NCI-H1417 (cell line): ENCODE data around the gene DEXI.
A peak's percentile ranks its signal among the peaks of the same experiment; 100 is the strongest.

Experiments
- DNase-seq, 3 experiments: peaks; one replicate each; lab custom pipeline; 2025; lab: John Stamatoyannopoulos, UW

DEXI gene

GRCh38 chr16:10941127-10941933, 938 bp downstream of the DEXI start:
- peak in 2 of 3 experiments; percentile 53 to 57 for DNase-seq

- no peak for DNase-seq
Observed at GRCh38 chr16:10940501-10941079, 1.7 kb downstream of the DEXI start.

- DNase-seq = no peak
Observed at GRCh38 chr16:10939649-10940234, 2.5 kb downstream of the DEXI start.

GRCh38 chr16:10938796-10939648, 3.2 kb downstream of the DEXI start:
- DNase-seq = no peak

GRCh38 chr16:10938321-10938720, 3.9 kb downstream of the DEXI start:
- no peak for DNase-seq

- no peak for DNase-seq
Observed at GRCh38 chr16:10937068-10937859, 5.0 kb downstream of the DEXI start.

GRCh38 chr16:10936272-10936984, 5.8 kb downstream of the DEXI start:
- no peak for DNase-seq

GRCh38 chr16:10935226-10935915, 6.9 kb downstream of the DEXI start:
- DNase-seq = no peak

GRCh38 chr16:10934325-10935107, 7.8 kb downstream of the DEXI start:
- no peak for DNase-seq

GRCh38 chr16:10933865-10934264, 8.4 kb downstream of the DEXI start:
- DNase-seq = no peak

GRCh38 chr16:10932959-10933710, 9.1 kb downstream of the DEXI start:
- no peak for DNase-seq

GRCh38 chr16:10931977-10932632, 10.2 kb downstream of the DEXI start:
- DNase-seq = no peak

GRCh38 chr16:10931134-10931533, 11.1 kb downstream of the DEXI start:
- DNase-seq = no peak

GRCh38 chr16:10930755-10931093, 11.5 kb downstream of the DEXI start:
- peak in 1 of 3 experiments; percentile 20 for DNase-seq

- DNase-seq = peak in 1 of 3 experiments; percentile 8
Observed at GRCh38 chr16:10929853-10930754, 12.2 kb downstream of the DEXI start.

GRCh38 chr16:10929097-10929496, 13.2 kb downstream of the DEXI start:
- DNase-seq = peak; percentile 39 to 83 (median 71)

GRCh38 chr16:10927497-10928112, 14.7 kb downstream of the DEXI start:
- DNase-seq = no peak
